Muscle of arm (tissue), 14 donors: ENCODE data around the gene TTC12. TPM values are rescaled to one million over a fixed set of nuclear protein-coding genes. Genes with fewer than 3 reads are reported as not detected.
A peak's percentile ranks its signal among the peaks of the same experiment; 100 is the strongest.

ENCODE experiments used
- DNase-seq: peaks from one replicate; pipeline ENCODE4 v3.0.0-alpha.2; 2013
- long read RNA-seq, 11 donors: transcript quantifications; one replicate each; lab custom pipeline, GENCODE V29; 2026
- polyA plus RNA-seq, 12 donors: library from polyadenylated mRNA; unstranded; fragments of 120-200 nt; gene quantifications; one replicate each; pipeline ENCODE4 v1.2.1, GENCODE V29; 2013; ENCODE audit not compliant: insufficient read length in 12 of 12

The TTC12 gene, protein sequence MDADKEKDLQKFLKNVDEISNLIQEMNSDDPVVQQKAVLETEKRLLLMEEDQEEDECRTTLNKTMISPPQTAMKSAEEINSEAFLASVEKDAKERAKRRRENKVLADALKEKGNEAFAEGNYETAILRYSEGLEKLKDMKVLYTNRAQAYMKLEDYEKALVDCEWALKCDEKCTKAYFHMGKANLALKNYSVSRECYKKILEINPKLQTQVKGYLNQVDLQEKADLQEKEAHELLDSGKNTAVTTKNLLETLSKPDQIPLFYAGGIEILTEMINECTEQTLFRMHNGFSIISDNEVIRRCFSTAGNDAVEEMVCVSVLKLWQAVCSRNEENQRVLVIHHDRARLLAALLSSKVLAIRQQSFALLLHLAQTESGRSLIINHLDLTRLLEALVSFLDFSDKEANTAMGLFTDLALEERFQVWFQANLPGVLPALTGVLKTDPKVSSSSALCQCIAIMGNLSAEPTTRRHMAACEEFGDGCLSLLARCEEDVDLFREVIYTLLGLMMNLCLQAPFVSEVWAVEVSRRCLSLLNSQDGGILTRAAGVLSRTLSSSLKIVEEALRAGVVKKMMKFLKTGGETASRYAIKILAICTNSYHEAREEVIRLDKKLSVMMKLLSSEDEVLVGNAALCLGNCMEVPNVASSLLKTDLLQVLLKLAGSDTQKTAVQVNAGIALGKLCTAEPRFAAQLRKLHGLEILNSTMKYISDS
- 10 to 100 TPM in 5 of 12 donors, 1 to 10 TPM in 6, not detected in 1; 7.1 to 18.8 (median 9.8) TPM for polyA plus RNA-seq
- long read RNA-seq, donor 1, partial matches to known transcripts = 0 of 1 reads
- long read RNA-seq, donor 1, other reads (novel, unspliced or antisense) = 0 of 1 reads
- long read RNA-seq, donor 2 = 0 reads
- long read RNA-seq, donor 3 = 0 reads
- long read RNA-seq, donor 4, partial matches to known transcripts = 0 of 1 reads
- long read RNA-seq, donor 4, other reads (novel, unspliced or antisense) = 0 of 1 reads
- long read RNA-seq, donor 5 = 0 reads
- long read RNA-seq, donor 6 = 0 reads
- long read RNA-seq, donor 7 = 0 reads
- long read RNA-seq, donor 8 = 0 reads
- long read RNA-seq, donor 9 = 0 reads
- long read RNA-seq, donor 10 = 0 reads
- long read RNA-seq, donor 11 = 0 reads

DNA sequence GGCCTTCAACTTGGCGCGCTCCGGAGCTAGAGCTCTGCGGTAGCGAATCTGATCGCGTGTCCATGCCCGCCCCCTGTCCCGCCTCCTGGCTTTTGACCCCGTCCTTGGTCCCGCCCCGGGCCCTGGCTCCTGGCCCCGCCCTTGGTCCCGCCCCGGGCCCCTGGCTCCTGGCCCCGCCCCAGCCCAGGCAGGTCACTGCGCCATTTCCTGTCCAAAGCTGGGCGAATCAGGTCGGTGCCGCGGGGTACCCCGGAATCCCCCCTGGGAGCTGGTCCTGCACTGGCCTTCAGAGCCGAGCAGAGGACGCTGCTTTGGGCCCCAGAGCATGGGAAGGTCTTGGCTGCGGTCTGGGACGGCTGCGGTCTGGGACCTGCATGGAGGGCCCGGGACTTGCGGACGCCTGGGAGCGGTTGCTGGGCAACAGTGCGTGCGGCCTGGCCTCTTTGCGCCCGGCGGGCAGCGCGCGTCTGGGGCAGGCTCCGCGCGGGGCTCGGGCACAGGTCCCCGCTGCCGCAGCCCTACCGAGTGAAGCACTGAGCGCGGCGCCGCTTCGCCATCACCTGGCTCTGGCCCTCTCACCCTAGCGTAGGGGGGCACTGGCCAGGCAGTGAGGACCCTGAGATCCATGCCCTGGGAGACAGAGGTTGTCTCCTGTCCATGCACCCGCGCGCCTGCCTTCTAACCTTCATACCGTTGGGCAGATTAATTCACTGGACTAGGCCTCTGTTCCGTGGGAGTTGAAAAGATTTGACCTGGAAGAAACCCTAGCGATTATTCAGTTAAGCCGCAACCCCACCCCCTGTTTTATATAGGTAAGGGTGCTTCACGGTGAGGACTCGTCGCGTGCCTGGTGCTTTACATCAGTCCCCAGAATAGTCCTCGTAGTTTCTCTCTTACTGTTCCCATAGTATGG, at the start of gene TTC12:
TSS of gene TTC12 (plus strand) at position 195 of the 913 bp plus-strand sequence. CDS start 1,675 bp downstream, outside the sequence.
- DNase-seq = peak; percentile 92

DNA sequence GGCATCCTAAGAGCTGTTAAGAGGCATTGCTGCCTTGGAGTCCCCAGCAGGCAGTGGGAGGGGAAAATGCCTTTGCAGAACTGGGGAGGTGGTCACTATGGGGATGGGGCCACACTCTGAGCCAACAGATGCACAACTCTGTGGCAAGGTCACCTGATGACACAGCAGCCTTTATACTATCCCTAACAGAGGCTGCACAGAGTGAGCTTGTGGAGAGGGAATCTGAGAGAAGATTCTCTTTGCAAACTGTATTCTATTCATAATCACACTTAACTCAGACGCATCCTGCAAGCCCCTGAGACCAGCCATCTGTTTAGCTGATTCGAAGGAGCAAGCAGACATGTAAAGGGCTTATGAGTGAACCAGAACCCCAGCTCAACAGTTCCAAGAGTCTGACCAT, 49.0 kb upstream of the TTC12 start:
- no peak for DNase-seq

DNA sequence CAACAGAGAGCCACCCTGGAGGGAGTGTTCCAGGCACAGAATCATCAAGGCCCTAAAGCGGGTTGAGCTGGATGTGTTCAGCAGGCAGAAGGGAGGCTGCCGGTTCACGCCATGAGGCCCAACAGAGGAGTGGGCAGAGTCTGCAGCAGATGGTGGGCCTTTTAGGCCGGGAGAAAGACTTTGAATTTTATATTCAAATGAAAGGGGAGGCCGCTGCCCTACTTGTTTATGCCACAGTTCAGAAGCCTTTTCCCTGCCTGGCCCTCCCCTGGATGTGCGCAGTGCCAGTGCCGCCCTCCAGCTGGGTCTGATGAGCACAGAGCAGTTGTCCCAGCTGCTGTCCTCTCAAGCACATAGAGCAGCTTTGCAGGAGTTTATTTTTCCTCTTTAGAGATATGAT, 46.9 kb upstream of the TTC12 start:
- no peak for DNase-seq

DNA sequence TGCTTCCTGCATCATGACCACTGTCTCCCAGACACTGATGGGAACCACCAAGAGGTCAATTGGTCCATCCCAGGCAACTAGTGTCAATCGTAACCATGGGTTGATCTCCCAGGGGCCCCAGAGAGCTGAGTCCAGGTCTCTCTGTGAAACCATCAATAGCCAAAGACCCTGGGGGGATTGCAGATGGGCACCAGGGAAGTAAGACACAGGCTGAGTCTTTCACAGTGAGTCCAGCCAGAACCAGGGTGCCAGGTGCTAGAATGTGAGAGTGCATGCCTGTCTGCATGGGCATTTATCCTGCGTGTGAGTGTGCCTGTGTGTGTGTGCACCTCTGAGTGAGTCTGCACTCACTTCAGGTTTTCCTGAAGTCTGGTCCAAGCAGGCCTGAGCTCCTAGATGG, 45.3 kb upstream of the TTC12 start:
- DNase-seq = no peak

DNA sequence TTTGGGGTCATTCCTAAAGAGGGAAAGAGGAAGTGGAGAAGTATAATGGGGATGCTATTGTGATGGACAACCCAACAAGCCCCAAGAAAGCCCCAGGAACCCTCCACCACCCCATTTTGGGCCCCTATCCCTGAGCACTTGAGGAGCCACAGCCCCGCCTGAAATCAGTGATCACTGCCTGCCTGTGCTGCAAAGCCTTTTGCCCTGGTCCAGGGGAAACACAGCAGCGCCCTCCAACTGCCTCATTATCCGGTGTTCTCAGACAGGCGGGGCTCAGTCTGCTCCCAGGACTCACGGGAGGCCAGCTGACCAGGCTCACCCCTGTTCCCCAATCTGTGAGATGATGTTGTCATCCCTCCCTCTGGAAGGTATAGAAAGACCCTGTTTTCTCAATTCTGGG, 44.7 kb upstream of the TTC12 start:
- no peak for DNase-seq

DNA sequence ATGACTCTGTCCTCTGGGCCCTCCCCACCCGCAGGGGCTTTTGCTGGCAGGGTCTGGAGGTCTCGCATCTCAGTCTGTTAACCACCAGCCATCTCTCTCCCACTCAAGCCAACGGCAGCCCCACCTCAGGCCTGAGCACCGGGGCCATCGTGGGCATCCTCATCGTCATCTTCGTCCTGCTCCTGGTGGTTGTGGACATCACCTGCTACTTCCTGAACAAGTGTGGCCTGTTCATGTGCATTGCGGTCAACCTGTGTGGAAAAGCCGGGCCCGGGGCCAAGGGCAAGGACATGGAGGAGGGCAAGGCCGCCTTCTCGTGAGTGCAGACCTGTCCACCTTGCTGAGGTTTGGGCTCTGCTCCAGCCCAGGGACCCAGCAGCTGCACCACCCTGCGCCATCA, 44.3 kb upstream of the TTC12 start:
- no peak for DNase-seq

DNA sequence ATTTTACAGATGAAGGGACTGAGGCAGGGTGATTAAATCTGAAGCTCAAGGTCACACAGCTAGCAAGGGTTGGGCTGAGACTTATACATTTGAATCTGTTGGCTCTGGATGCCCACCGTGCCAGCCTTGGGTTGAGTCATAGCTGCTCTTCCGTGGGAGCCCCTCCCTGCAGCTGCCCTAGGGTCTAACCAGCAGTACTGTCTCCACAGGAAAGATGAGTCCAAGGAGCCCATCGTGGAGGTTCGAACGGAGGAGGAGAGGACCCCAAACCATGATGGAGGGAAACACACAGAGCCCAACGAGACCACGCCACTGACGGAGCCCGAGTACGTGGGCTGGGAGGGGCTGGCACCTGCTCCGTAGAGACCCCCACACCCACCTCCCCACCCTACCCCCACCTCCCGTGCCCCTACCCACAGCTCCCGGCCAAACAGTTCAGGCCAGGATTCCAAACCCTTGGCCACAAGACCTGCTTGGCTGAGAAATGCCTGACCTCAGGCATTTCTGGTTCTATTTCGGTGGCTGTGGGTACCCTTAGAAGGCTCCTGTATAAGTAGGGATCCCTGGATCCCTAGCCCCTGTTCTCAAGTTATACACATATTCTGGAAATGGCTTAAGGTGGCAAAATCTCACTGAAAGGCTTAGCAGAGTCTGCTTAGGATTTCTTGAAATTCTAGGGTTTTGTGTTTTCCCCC, 42.7 kb upstream of the TTC12 start:
- no peak for DNase-seq

DNA sequence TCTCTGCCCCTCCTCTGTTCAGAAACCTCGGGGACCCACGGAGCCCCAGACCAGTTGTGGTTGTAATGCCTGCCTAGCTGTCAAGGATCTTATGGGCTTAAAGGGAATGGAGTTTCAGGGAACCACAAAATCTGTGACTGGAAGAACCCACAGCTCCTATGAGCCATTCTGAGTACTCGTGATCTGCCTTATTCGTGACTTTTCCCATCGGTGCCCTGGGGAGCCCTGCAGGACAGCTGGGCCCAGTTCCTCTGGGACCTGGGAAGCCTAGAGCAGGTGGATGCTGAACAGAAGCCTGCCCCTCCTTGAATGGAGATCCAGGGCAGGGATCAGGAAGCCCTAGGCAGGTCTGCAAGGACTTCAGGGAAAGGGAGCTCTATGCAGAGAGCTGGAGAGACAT, 42.1 kb upstream of the TTC12 start:
- DNase-seq = no peak

DNA sequence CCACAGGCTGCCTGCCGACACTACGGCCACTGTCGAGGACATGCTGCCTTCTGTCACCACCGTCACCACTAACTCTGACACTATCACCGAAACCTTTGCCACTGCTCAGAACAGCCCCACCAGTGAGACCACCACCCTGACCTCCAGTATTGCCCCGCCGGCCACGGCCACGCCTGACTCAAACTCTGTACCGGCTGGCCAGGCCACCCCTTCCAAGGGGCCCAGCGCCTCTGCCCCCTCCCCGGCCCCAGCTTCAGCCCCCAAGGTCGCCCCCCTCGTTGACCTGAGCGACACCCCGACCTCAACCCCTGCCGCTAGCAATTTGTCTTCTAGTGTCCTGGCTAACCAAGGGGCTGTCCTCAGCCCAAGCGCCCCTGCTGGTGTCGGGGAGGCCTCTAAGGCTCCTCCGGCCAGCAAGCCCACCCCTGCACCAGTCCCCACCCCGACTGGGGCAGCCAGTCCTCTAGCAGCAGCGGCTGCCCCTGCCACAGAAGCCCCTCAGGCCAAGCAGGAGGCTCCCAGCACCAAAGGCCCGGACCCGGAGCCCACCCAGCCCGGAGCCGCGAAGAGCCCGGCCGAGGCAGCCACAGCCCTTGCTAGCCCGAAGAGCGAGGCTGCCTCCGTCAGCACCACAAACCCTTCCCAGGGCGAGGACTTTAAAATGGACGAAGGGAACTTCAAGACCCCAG, 41.3 kb upstream of the TTC12 start:
- no peak for DNase-seq

DNA sequence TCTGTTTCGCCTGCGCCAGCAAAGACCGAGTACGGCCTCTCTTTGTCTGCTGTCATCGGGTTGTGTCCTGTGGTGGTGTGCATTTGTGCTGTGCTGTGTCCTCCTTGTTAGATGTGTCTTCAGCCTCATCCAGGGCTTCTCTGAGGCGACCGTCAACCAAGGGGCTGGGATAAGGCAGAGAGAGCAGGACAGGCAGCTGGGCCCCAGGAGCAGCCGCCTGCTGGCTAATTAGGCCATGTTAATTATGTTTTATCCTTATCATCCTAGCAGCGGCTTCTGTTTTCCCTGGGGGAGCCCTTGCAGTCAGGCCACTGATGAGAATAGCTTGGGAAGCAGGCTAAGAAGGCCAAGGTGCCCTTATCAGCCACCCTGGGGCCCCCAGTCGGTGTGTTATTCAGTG, 40.7 kb upstream of the TTC12 start:
- no peak for DNase-seq

DNA sequence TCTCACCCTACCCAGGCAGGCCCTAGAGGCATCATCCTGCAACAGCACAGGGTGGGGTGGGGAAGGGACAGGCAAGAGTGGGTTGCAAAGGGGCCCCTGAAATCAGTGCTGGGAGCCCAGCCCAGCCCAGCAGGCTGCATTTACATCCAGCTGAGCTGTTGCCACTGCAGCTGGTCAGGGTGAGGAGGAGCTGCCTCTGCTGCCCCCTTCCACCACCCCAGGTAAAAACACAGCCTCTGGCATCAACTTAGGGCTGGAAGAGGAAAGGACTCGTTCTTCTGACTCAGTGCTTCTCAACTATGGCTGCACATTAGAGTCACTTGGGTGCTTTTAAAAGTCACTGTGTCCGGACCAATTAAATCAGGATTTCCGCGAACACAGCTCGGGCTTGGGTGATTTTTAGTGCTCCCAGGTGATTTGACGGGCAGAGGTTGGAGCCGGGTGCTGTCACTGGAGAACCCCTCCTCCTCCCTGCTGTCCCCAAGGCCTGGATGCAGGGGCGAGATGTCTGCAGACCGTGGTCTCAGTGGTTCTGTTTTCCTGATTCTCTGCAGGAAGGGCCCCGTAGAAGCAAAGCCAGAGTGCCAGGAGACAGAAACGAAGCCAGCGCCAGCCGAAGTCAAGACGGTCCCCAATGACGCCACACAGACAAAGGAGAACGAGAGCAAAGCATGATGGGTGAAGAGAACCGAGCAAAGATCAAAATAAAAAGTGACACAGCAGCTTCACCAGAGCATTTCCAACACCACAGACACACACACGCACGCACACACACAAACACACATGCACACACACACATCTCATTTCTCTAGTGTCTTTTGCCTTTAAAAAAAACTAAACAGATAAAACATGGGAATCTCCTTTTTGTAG, 39.4 kb upstream of the TTC12 start:
- no peak for DNase-seq

DNA sequence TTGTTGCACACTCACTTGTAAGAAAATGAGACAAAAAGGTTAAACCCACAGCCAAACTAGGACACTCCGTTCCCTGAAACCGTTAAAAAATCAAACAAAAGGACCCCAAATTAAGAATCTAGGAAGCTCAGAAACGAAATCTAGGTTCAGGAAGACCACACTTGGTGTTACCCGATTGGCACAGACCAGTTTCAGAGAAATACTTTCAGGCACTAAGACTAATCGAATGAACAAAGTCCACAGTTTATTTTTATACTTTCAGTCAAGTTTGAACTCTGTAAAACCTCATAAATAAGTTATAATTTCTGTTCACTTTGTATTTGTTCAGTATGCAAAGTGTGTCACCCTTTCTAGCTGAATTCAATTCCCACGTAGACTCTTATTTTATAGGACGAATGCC, 38.8 kb upstream of the TTC12 start:
- no peak for DNase-seq

DNA sequence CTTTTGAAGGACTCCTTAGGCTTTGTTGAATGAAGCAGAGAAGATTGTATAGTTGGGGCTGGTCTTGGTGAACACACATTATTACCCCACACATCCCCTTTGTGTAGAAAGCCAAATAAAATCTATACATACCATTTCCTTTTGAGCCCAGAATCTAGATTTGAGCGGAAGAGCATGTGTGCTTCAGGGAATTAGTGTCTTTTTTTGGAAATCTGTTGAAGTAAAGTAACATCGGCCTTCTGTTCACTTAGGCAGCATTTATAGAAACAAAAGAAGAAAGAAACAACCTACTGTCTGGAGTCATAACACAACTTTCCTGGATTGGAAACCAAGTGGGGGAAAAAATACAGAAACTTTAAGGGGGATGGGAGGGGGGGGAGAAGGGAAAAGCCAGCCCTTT, 37.9 kb upstream of the TTC12 start:
- no peak for DNase-seq

DNA sequence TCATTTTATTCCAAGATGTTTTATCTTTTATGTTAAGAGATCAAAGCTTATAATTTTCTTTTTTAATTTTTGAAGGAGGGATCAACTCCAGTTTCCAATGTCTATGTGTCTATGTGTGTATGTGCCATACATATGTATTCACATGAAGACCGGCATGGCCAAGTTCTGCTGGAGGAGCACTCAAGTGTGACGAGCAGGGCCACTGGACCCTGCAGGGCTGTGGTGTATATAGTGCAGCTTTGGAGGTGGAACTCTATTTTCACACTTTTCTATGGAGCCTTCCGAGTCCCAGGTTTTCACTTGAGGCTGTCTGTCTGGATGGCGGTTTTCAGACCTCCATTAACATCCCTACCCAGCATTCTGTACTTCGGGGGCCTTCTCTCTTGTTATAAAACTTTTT, 36.5 kb upstream of the TTC12 start:
- DNase-seq = no peak

DNA sequence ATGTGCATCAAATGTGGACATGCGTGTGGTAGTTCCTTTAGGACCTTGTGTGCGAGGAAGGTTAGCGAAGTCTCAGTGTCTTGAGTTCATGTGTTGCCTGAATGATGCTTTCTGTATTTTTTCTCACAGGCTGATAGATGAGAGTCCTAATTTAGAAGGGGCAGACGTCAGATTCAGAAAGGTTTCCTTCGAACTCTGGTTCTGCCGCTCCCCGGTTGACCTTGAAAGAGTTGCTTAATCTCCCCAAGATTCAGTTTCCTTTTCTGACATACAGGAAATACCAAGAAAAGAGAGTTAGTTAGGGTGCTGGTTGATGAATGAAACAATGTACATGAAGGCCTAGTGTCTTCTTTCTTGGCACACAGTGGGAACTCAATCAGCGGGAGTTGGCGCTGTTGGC, 35.9 kb upstream of the TTC12 start:
- DNase-seq = no peak

DNA sequence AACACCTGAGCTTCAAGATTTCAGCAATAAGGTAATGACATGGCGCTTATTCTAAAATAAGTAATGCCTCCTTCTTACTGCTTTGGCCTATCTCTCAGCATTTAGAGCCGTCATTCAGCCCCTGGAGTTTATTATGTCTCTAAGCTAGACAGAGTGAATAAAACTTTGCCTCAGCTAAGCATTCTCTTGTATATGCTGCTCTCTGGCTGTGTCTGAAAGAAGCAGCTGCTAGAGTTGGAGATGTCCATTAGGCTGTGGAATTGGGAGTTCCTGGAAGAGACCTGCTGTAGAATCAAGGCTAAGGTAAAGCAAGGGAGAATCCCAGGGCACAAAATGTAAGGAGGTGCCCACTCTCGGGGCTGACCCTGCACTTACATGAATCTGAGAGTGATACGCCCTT, 35.5 kb upstream of the TTC12 start:
- DNase-seq = no peak

DNA sequence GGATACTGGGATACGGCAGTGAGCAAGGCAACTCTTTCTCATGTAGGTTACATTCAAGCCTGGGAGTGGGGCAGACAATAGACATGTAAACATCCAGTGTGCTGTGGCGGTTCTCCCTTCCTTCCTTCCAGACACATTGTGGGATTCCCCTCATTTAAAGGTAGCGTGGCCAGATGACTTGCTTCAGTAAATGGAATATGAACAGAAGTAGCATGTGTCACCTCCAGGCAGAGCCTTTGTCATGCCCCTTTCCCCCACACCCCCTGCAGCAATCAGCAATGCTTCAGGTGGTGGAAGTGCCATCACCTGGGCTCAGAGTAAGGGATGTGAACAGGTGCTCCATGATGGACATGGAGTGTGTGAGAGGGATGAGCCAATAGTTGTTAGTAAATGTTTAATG, 34.8 kb upstream of the TTC12 start:
- DNase-seq = no peak

DNA sequence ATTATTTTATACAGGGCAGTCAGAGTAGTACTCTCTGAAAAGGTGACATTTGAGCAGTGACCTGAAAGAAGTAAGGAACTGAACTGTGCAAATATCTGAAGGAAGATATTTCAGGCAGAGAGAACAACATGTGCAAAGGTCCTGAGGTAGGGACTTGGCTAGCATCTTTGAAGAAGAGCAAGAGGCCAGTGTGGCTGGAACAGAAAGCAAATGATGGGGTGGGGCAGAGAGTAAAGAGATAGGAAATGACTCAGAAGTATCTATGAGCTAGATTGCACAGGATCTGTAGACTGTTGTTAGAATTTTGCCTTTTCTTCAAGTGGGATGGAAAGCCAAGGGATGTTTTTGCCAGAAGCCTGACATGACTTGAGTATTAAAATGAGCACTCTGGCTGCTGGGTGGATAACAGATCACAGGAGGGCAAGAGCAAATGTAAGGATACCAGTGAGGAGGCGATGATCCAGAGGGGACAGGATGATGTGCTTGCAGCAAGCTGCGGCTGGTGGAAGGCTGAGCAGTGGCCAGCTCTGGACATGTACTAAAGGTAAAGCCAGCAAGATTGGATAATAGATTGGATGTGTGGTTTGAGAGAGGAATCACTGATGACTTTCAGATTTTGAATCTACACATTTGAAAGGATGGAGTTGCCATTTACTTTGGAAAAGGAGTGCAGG, 33.2 kb upstream of the TTC12 start:
- DNase-seq = no peak
